Hindlimb muscle (tissue), 1 donor: ENCODE data around the gene PNMA3. TPM values are rescaled to one million over a fixed set of nuclear protein-coding genes. Genes with fewer than 3 reads are reported as not detected.
"Not testable (repeated sequence)": the region's sequence is repeated elsewhere in the genome, so short reads cannot be mapped to it uniquely, and the experiment has no call there.

Experiments used
- DNase-seq: peaks from one replicate; pipeline ENCODE4 v3.0.0-alpha.2; 2013
- polyA plus RNA-seq: library from polyadenylated mRNA; unstranded; fragments of 120-200 nt; gene quantifications from one replicate; pipeline ENCODE4 v1.2.1, GENCODE V29; 2013; ENCODE audit not compliant: insufficient read length

PNMA3 gene
- 1.2 TPM for polyA plus RNA-seq

- DNase-seq: peak; percentile 23
These were observed at the start of gene PNMA3 for GRCh38 chrX:153055871-153056749. TSS of gene PNMA3 (plus strand) at chrX:153056470. CDS start at chrX:153057056, 586 bp downstream.

DNA sequence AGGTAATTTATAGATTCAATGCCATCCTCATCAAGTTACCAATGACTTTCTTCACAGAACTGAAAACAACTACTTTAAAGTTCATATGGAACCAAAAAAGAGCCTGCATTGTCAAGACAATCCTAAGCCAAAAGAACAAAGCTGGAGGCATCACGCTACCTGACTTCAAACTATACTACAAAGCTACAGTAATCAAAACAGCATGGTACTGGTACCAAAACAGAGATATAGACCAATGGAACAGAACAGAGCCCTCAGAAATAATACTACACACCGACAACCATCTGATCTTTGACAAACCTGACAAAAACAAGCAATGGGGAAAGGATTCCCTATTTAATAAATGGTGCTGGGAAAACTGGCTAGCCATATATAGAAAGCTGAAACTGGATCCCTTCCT, 39.1 kb upstream of the PNMA3 start:
- not testable (repeated sequence) for DNase-seq

- no peak for DNase-seq
These were observed 37.1 kb upstream of the PNMA3 start for GRCh38 chrX:153019166-153019565.

GRCh38 chrX:153026501-153026900, 29.8 kb upstream of the PNMA3 start:
- DNase-seq: not testable (repeated sequence)

DNA sequence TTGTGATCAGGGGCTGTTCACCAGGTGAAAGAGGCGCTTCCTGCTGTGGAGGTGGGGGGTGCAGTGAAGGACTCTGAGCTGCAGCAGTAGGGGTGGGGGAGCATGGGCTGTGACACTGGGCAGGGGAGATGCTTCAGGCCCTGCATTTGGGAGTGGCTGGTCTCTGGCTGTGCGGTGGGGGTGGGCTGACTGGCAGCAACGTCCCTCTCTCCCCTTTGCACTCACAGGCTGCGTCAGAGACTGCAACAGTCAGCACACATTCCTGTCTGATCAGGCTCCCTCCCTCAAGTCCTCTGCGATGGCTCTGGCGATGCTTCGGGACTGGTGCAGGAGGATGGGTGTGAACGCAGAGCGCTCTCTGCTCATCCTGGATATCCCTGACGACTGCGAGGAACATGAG, 27.8 kb upstream of the PNMA3 start:
- DNase-seq: not testable (repeated sequence)

DNA sequence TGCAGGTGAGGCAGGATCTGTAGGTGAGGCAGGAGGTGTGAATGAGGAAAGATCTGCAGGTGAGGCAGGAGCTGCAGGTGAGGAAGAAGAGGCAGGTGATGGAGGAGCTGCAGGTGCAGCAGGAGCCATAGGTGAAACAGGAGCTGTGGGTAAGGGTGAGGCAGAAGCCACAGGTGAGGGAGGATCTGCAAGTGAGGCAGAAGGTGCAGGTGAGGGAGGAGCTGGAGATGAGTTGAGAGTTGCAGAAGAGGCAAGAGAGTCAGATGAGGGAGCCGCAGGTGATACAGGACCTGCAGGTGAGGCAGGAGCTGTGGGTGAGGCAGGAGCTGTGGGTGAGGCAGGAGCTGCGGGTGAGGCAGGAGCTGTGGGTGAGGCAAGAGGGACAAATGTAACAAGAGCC, 27.1 kb upstream of the PNMA3 start:
- DNase-seq: no peak

DNA sequence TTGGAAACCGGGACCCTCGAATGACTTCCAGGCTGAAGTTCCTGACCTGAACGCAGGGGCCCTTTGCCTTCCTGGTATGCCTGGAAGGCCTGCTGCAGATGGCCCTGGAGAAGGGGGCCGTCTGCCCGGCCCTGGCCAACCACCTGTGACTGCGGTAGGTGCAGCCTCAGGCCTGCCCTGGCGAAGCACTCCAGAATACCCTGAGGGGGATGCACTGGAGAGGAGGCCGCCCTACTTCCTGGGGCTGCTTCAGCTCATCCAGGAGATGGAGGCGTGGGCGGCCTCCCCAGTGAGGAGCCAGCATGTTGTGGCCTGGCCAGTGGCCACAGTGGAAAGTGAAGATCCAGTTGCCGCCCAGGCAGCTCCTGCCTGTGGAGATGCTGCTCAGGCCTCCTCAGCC, 26.4 kb upstream of the PNMA3 start:
- peak; percentile 4 for DNase-seq

GRCh38 chrX:153030801-153031200, 25.5 kb upstream of the PNMA3 start:
- no peak for DNase-seq

- peak; percentile 56 for DNase-seq
These were observed 23.7 kb upstream of the PNMA3 start for GRCh38 chrX:153032397-153033118.

- no peak for DNase-seq
These were observed 7.2 kb upstream of the PNMA3 start for GRCh38 chrX:153049093-153049492.

DNA sequence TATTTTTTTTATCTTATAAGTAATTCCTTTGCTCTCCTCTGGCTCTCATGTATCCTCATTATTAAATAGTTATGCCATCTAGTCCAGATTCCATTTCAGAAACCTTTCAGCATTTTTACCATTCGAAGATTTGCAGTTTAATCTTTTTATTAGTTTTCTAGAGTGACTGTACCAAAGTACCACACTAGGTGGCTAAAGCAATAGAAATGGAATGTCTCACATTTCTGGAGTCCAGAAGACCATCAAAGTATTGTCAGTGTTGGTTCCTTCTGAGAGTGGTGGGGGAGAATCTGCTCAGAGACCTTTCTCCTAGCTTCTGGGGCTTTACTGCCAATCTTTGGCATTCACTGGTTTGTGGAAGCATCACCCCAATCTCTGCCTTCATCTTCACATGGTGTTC, 3.7 kb upstream of the PNMA3 start:
- no peak for DNase-seq

GRCh38 chrX:153057281-153057680, 1.0 kb downstream of the PNMA3 start:
- no peak for DNase-seq

DNA sequence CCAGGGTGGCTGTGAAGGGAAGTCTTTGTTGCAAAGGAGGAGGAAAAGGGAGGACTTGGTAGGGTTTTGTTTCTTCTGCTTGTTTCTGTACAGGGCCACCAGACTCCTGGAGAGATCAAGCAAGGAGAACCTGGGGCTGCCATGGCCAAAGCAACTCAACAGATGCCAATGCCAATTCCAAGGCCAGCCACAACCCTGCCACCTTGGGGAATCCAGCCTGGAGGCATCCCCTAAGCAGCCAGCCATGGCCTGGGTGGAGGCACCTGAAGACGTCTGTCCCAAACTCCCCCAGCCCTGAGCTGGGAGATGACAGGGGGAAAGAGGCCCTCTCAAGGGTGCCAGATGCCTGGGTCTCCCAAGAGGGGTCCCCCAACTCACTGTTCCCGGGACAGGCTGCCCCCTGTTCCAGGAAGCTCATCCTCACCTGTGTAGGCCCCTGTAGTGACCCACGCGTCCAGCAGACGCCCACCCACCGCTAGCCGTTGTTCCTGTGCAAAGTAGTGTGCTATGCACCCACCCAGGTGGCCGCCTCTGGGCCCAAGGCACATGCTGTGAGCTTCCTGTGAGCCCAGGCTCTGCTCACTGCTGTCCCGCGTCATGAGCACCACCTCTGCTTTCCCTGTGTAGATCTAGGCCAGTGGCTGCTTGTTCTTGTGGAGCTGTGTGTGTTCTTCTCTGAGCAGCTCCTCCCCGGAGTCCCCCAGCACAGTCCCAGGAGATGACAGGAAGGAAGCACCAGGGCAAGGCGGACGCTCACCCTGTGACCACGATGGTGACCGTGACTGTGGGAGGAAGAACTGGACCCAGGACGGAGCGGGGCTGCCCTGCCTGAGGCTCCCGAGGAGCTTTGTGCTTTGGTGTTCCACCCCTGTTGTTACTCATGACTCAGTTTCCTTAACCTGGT, 3.2 kb downstream of the PNMA3 start:
- no peak for DNase-seq

GRCh38 chrX:153060095-153060445, 3.8 kb downstream of the PNMA3 start:
- DNase-seq: no peak

GRCh38 chrX:153061732-153062131, 5.5 kb downstream of the PNMA3 start:
- DNase-seq: no peak

DNA sequence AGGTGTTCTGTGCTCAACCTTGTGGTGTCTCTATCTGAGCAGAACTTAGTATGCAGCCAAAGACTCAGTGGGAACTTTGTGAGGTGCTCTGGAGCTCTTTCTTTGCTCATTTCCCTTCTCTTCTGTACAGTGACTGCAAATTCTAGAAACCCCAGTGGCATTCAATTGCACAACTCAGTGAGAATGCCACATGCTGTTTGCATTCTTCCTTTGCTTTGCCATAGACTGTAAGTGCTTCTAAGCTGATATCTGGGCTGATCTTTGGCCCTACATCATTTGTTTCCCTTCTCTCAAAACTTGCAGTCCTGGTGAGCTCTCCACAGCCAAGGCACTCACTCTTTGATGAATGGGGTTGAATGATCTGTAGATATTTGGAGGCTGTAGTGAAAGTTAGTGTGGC, 7.0 kb downstream of the PNMA3 start:
- DNase-seq: no peak

- DNase-seq: no peak
These were observed 7.8 kb downstream of the PNMA3 start for GRCh38 chrX:153064061-153064460.

DNA sequence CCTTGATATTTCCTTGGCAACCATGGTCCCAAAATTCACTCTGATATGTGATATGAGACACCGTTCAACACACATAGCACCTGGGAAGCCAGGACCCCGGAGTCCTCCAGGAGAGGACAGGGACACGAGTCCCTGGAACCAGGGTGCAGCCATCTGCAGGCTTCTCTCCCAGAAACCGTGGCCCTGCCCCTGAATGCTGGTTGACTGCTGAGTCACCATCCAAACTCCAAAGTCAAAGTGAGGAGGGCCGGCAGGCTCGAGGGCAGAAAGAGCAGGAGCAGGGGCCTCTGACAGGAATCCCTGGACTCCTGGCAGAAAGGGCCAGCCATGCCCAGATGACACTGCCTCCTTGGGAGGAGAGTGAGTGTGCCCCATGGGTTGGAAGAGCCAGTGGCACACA, 9.1 kb downstream of the PNMA3 start:
- DNase-seq: no peak

- not testable (repeated sequence) for DNase-seq
These were observed 10.1 kb downstream of the PNMA3 start for GRCh38 chrX:153066402-153066801.

- DNase-seq: not testable (repeated sequence)
These were observed 15.8 kb downstream of the PNMA3 start, which contains the start of gene PNMA6A for GRCh38 chrX:153071909-153072583. TSS of gene PNMA6A (plus strand) at chrX:153072454. CDS start at chrX:153073063, 609 bp downstream.

DNA sequence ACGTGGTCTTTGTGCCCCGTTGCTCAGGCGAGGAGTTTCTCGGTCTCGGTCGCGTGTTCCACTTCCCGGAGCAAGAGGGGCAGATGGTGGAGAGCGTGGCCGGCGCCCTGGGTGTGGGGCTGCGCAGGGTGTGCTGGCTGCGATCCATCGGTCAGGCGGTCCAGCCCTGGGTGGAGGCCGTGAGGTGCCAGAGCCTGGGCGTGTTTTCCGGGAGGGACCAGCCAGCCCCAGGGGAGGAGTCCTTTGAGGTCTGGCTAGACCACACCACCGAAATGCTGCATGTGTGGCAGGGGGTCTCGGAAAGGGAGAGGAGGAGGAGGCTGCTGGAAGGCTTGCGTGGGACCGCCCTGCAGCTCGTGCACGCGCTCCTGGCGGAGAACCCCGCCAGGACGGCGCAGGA, 17.1 kb downstream of the PNMA3 start:
- not testable (repeated sequence) for DNase-seq
